Gastrocnemius medialis (tissue), 4 donors: ENCODE results near the gene SYVN1. TPM values are rescaled to one million over a fixed set of nuclear protein-coding genes. Genes with fewer than 3 reads are reported as not detected.

Experiments
- ATAC-seq, 2 donors: fragments of 150-250 bp; one replicate each; pipeline ENCODE4 v1.9.1; 2016
- DNase-seq, 2 donors: peaks; one replicate each; pipeline ENCODE4 v3.0.0-alpha.2; 2019
- H3K27ac ChIP-seq, 4 donors: fragments of 200-600 bp; sonication (generic); 1 replicate in 1 of 4; 2 replicates in 3 of 4; pipeline ENCODE4 v1.5.1; 2016 to 2018; ENCODE audit warnings: mild to moderate bottlenecking in 2 of 4, moderate library complexity in 1 of 4
- H3K27me3 ChIP-seq, 3 donors: fragments of 200-600 bp; sonication (generic) in 2 of 3; 1 replicate in 1 of 3; 2 replicates in 2 of 3; pipeline versions ENCODE4 v1.5.1 to v1.6.0; 2016 to 2019; ENCODE audit warnings: mild to moderate bottlenecking in 1 of 3, moderate library complexity in 1 of 3
- H3K36me3 ChIP-seq, 2 donors: fragments of 200-600 bp; sonication (generic) in 1 of 2; one replicate each; pipeline ENCODE4 v1.5.1; 2017 to 2018
- H3K4me1 ChIP-seq, 2 donors: fragments of 200-600 bp; sonication (generic) in 1 of 2; one replicate each; pipeline ENCODE4 v1.5.1; 2016 to 2017; ENCODE audit warnings: mild to moderate bottlenecking in 2 of 2
- H3K4me3 ChIP-seq, 4 donors: fragments of 200-600 bp; sonication (generic) in 3 of 4; 1 replicate in 1 of 4; 2 replicates in 3 of 4; pipeline ENCODE4 v1.5.1; 2016 to 2019; ENCODE audit warnings: mild to moderate bottlenecking in 2 of 4
- H3K9me3 ChIP-seq, 3 donors: fragments of 200-600 bp; sonication (generic) in 2 of 3; 1 replicate in 1 of 3; 2 replicates in 2 of 3; pipeline ENCODE4 v1.5.1; 2016 to 2019
- CTCF ChIP-seq, 5 experiments: fragments of 450-650 bp in 3 of 5; fragments of 200-600 bp in 2 of 5; sonication (generic) in 2 of 5; IDR thresholded peaks in 4 of 5; conservative IDR thresholded peaks in 1 of 5; 1 replicate in 4 of 5; 2 replicates in 1 of 5; pipeline ENCODE4 v1.5.1; 2016 to 2019; ENCODE audit warnings: antibody characterized with exemption in 5 of 5, mild to moderate bottlenecking in 3 of 5, moderate library complexity in 3 of 5
- POLR2A ChIP-seq, 2 donors: fragments of 450-650 bp; IDR thresholded peaks; one replicate each; pipeline ENCODE4 v1.6.1; 2017; ENCODE audit warnings: antibody characterized with exemption in 2 of 2, mild to moderate bottlenecking in 2 of 2, moderate library complexity in 2 of 2
- in situ Hi-C, 4 donors: fragments of 200-750 bp; cut with MboI; loops; one replicate each; pipeline versions ENCODE4 v1.15.0 to v1.8.0; 2017; ENCODE audit warnings: low sequenced_read_pairs in 4 of 4
- intact Hi-C: fragments of 100-400 bp; cut with DNase I; formaldehyde crosslinking; loops from one replicate; pipeline ENCODE4 v1.15.1; 2023; ENCODE audit warnings: low total_unique reads
- total RNA-seq, 4 donors: library from RNA; depleted of rRNA; stranded (reverse); fragments of >200 nt; gene quantifications; one replicate each; pipeline versions ENCODE4 v1.1.0 to v1.2.3, GENCODE V29; 2016

The SYVN1 gene
- total RNA-seq, 4 donors from 2014 or later: 24.6 to 77.5 (median 37.3) TPM

- Histone ChIP-seq H3K4me1 (peaks cover 32 to 49% of the 10 kb centered on the region in 2 donors), H3K4me3 (peak overlapping the region in 1 of 4 donors; percentile 97), H3K27ac (peak overlapping the region; percentile 62 to 87 (median 76)), H3K36me3 (peaks cover 0 to 29% of the 10 kb centered on the region in 2 donors), H3K9me3 (no peaks in the 10 kb centered on the region), H3K27me3 (no peaks in the 10 kb centered on the region)
- in situ Hi-C loops (no loop called here), intact Hi-C loops (loop anchor here (10.0 kb wide), 1 partner anchor 263 kb away; no protein-coding TSS in a partner anchor)
- ATAC-seq (no peak), DNase-seq (peak in 1 of 2 donors; percentile 30)
- TF ChIP-seq CTCF (IDR thresholded peaks at IDR 0.05 in 4 of 5, conservative IDR thresholded peaks at IDR 0.05 in 1 of 5): peak in 4 of 5 experiments; percentile 2 to 55 (median 25)
- no peak for TF ChIP-seq POLR2A (IDR thresholded peaks at IDR 0.05)
Measured at GRCh38 chr11:65118097-65118837, 16.1 kb downstream of the SYVN1 start.

- TF ChIP-seq CTCF (IDR thresholded peaks at IDR 0.05 in 4 of 5, conservative IDR thresholded peaks at IDR 0.05 in 1 of 5) (peak; percentile 90 to 99 (median 96)), POLR2A (IDR thresholded peaks at IDR 0.05) (peak; percentile 47 to 57)
- in situ Hi-C loops: no loop called here
- Histone ChIP-seq H3K4me3 (peak within 1 kb of the TSS; percentile 85 to 99 (median 98)), H3K36me3 (peaks cover 0 to 29% of the 10 kb centered on the region in 2 donors), H3K4me1 (peaks cover 30 to 50% of the 10 kb centered on the region in 2 donors), H3K27me3 (no peaks in the 10 kb centered on the region), H3K9me3 (no peaks in the 10 kb centered on the region), H3K27ac (peak within 1 kb of the TSS; percentile 80 to 94 (median 88))
- ATAC-seq (peak; percentile 83 to 85), DNase-seq (peak; percentile 99)
- intact Hi-C loops: loop anchor here (1.0 to 10.0 kb wide), 5 partner anchors 21 to 263 kb away; partner anchors contain the start of genes ARL2, ATG2A, CDCA5 and VPS51
Measured at GRCh38 chr11:65117206-65118096, 16.9 kb downstream of the SYVN1 start, which contains the start of gene ZNHIT2. Gene ZNHIT2, minus strand, starts transcription at chr11:65117701. Its CDS starts 48 bp downstream, at chr11:65117653.

- TF ChIP-seq POLR2A (IDR thresholded peaks at IDR 0.05) (peak in 1 of 2 donors; percentile 14), CTCF (IDR thresholded peaks at IDR 0.05 in 4 of 5, conservative IDR thresholded peaks at IDR 0.05 in 1 of 5) (no peak)
- H3K4me1 ChIP-seq: peaks cover 36 to 54% of the 10 kb centered on the region in 2 donors
- H3K4me3 ChIP-seq: peak overlapping the region; percentile 85 to 99 (median 98)
- in situ Hi-C loops (no loop called here), intact Hi-C loops (loop anchor here (1.0 to 10.0 kb wide), 5 partner anchors 20 to 262 kb away; partner anchors contain the start of genes ARL2, ATG2A, CDCA5 and VPS51)
- ATAC-seq: no peak
- H3K36me3 ChIP-seq: peaks cover 0 to 29% of the 10 kb centered on the region in 2 donors
- H3K27ac ChIP-seq: peak overlapping the region; percentile 80 to 94 (median 88)
- no peaks in the 10 kb centered on the region for H3K9me3 ChIP-seq
- DNase-seq: peak in 1 of 2 donors; percentile 26
- H3K27me3 ChIP-seq: no peaks in the 10 kb centered on the region
Measured at GRCh38 chr11:65116370-65117205, 17.7 kb downstream of the SYVN1 start.
